SH-SY5Y (cell line): ENCODE data around the gene ACOT13.

Source experiments
- GATA2 ChIP-seq: IDR thresholded peaks from 2 replicates; pipeline ENCODE4 v1.6.1; 2011; ENCODE audit warnings: mild to moderate bottlenecking, low read depth, low read length
- GATA3 ChIP-seq: IDR thresholded peaks from 2 replicates; pipeline ENCODE4 v1.6.1; 2011; ENCODE audit warnings: low read depth, mild to moderate bottlenecking, low read length, moderate library complexity

DNA sequence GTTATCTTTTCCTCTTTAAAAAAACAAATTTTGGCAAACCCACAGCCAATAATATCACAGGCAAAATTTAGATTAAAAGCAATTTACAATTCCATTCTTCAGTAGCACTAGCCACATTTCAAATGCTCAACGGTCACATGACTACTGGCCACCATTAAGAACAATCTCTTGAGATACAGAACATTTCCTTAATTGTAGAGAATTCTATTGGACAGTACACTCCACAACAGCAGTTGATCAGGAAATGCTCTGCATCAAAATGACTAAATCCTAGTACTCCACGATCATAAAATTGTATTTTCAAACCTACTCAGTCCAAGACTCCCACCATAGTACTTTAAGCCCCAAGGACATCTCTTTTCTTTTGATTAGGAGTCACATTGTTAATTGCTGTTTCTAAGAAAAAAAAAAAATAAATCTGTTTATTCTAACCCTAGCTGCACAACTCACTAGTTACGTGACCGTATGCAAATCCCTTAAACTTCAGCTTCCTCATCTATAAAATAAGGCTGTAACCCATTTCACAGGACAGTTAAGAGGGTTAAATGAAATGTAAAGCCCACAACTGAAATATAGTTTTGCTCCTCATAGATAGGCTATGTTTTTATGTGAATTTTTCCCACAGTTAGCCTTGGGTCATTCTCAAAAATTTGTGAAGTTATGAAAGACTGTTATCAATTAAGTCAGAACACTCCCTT lies 42.3 kb downstream of the ACOT13 start:
- TF ChIP-seq GATA2: no peak
- no peak for TF ChIP-seq GATA3
